Inflammatory macrophage treated with lipopolysaccharide for 4 hours (primary cell): Measurements from ENCODE around the gene USP7.
"Not testable (repeated sequence)": the region's sequence is repeated elsewhere in the genome, so short reads cannot be mapped to it uniquely, and the experiment has no call there.

ENCODE experiments used
- DNase-seq: peaks from one replicate; pipeline ENCODE4 v3.0.0-alpha.2; 2020

USP7 gene

GRCh38 chr16:8858994-8859912 is 104.5 kb downstream of the USP7 start:
- DNase-seq: no peak

GRCh38 chr16:8855972-8856371 is 107.7 kb downstream of the USP7 start:
- no peak for DNase-seq

GRCh38 chr16:8855051-8855786 is 108.5 kb downstream of the USP7 start:
- DNase-seq: no peak

GRCh38 chr16:8854298-8854948 is 109.3 kb downstream of the USP7 start:
- DNase-seq: no peak

GRCh38 chr16:8853611-8854010 is 110.1 kb downstream of the USP7 start:
- no peak for DNase-seq

- DNase-seq: no peak
These were observed 110.6 kb downstream of the USP7 start for GRCh38 chr16:8853150-8853549.

GRCh38 chr16:8852534-8852933 is 111.2 kb downstream of the USP7 start:
- no peak for DNase-seq

- DNase-seq: no peak
These were observed 111.8 kb downstream of the USP7 start for GRCh38 chr16:8851761-8852403.

GRCh38 chr16:8850279-8850885 is 113.3 kb downstream of the USP7 start:
- DNase-seq: peak; percentile 47

GRCh38 chr16:8849411-8850011 is 114.2 kb downstream of the USP7 start:
- DNase-seq: no peak

- DNase-seq: no peak
These were observed 114.7 kb downstream of the USP7 start for GRCh38 chr16:8848939-8849391.

- DNase-seq: no peak
These were observed 115.3 kb downstream of the USP7 start for GRCh38 chr16:8848231-8848938.

GRCh38 chr16:8847623-8848022 is 116.1 kb downstream of the USP7 start:
- no peak for DNase-seq

GRCh38 chr16:8847145-8847544 is 116.6 kb downstream of the USP7 start:
- DNase-seq: no peak

GRCh38 chr16:8846401-8846932 is 117.2 kb downstream of the USP7 start:
- no peak for DNase-seq

- DNase-seq: no peak
These were observed 117.9 kb downstream of the USP7 start for GRCh38 chr16:8845699-8846298.

- not testable (repeated sequence) for DNase-seq
These were observed 120.4 kb downstream of the USP7 start for GRCh38 chr16:8843296-8843695.
